ENCODE data around the gene UGGT1. TPM values are rescaled to one million over a fixed set of nuclear protein-coding genes. Genes with fewer than 3 reads are reported as not detected.
"Not testable (repeated sequence)": the region's sequence is repeated elsewhere in the genome, so short reads cannot be mapped to it uniquely, and the experiment has no call there.

Gene UGGT1
- total RNA-seq, 1 donor from 2014 or later, result 28.0 TPM

DNA sequence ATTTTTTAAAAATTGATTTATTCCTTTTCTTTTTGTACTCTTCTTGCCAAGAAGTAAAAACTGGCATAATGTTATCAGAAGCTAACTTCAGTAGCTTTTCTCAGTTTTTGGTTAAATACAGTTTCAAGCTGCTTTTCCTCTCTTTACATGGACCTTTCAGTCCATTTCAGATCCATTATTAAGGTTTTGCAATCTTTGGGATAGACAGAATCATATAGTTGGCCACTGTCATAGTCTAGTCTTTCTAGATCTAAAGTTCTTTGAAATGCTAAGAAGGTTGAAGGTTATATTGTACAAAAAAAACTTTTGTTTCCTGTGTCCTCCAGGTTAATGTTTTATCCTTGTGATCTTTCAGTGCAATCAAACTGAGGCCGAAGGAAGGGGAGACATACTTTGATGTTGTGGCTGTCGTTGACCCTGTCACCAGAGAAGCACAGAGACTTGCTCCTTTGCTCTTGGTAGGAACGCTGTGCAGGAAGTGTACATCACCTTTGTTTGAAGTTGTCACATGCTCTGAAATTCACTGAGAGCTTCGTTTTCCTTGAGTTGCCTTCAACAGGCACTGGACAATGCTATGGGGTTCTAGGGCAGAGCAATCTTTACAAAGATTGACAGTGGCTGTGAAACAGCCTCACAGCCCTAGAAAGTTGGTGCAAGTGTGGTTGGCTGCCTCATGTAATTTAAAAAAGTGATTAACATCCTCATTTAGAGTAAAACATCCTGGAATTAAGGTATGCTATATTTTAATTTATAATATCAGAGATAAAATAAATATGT, 79.1 kb downstream of the UGGT1 start:
- intact Hi-C loops (cut with DNase I), result no loop called here
- no peak for DNase-seq (ENCODE audit: low spot score)

DNA sequence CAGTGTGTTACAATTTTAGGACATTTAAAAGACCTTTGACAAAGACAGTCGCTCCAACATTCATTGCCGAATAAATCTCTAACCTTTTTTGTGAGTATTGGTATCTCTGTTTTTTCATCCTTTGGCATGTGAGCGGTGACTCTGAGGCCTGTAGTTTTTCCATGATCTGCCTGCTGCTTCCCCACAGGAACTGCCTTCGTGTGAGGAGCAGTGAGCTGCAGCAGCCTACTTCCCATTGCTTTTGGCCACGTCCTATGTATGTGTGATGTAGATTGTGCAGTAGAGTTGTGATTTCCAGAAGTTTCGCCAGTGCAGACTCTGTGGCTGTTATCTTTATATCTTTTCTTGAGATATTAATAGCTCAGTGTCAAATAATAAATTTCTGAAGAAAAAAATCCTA, 79.8 kb downstream of the UGGT1 start:
- DNase-seq (ENCODE audit: low spot score), result no peak
- intact Hi-C loops (cut with DNase I), result no loop called here

DNA sequence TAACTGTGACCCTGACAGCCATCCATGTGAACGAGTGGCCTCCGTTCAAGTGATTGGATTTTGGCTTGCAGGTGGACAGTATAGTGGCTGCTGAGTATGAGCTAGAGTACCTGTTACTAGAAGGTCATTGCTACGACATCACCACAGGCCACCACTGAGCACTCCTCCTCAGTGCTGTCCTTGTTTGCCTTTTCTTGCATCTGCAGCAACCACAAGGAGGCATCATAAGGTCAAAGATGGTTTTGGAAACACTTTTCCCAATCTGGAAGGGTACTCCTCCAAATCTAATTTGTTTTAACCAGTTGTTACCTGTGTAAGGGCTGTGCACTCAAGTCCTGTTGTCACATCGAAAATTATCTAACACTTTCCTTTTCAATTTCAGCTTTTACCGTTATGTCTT, 81.2 kb downstream of the UGGT1 start:
- DNase-seq (ENCODE audit: low spot score), result no peak
- intact Hi-C loops (cut with DNase I), result no loop called here

DNA sequence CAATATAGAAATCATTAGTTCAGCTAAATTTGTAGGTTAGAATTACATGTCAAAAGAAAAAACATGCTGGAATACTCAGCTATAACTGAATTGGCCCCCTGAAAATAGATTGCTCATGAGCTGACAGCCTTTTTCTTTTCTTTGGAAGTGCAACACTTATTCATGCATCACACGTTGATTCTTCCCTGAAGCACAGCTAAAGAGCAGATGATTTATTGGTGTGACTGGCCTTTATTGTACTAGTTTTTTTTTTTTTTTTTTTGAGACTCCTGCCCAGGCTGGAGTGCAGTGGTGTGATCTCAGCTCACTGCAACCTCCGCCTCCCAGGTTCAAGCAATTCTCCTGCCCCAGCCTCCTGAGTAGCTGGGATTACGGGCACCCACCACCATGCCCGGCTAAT, 83.1 kb downstream of the UGGT1 start:
- intact Hi-C loops (cut with DNase I); DNase-seq (ENCODE audit: low spot score): not testable (repeated sequence)

DNA sequence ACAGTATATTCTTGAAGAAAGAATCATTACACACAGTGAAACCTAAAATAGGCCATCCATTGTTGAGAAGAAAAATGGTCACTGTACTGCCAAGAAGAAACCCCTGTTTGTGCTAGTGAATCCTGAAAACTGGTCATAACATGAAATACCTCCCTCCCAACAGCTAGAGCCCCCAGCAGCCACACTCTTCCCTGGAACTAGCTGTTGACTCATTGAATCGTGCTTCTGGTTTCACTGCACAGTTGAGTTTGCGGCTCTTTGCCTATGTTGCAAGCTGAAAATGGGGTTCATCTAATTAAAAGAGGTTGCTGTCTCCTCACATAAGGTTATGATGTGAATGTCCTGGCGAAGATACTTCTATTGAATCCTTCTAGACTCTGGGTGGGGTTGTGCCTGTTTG, 86.3 kb downstream of the UGGT1 start:
- intact Hi-C loops (cut with DNase I), result loop anchor here (5.0 kb wide), 1 partner anchor 55 kb away; no protein-coding TSS in a partner anchor

DNA sequence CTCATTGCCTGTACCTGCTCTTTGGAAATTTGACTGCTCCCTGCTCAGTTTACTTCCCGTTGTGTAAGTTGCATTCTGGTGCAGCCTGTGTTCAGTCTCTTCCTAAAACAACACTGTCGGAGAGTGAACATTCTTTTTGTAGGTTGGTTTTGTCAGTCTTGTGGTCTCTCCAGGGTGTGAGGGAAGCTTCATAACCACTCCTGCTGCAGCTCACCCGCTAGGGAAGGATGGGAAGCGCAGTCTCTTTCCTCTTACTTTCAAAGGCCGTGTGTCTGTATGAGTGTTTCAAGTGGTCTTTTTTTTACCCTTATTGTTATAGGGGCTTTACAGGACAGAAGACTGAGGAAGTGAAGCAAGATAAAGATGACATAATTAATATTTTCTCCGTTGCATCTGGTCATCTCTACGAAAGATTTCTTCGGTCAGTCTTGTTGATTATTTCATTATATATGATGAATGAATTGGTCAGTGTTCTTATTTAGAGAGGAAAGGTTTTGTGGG, 87.2 kb downstream of the UGGT1 start:
- intact Hi-C loops (cut with DNase I), result loop anchor here (5.0 kb wide), 1 partner anchor 54 kb away; no protein-coding TSS in a partner anchor

More for the DNA sequence above, 86.3 kb downstream of the UGGT1 start:
- no peak for DNase-seq (ENCODE audit: low spot score)

DNA sequence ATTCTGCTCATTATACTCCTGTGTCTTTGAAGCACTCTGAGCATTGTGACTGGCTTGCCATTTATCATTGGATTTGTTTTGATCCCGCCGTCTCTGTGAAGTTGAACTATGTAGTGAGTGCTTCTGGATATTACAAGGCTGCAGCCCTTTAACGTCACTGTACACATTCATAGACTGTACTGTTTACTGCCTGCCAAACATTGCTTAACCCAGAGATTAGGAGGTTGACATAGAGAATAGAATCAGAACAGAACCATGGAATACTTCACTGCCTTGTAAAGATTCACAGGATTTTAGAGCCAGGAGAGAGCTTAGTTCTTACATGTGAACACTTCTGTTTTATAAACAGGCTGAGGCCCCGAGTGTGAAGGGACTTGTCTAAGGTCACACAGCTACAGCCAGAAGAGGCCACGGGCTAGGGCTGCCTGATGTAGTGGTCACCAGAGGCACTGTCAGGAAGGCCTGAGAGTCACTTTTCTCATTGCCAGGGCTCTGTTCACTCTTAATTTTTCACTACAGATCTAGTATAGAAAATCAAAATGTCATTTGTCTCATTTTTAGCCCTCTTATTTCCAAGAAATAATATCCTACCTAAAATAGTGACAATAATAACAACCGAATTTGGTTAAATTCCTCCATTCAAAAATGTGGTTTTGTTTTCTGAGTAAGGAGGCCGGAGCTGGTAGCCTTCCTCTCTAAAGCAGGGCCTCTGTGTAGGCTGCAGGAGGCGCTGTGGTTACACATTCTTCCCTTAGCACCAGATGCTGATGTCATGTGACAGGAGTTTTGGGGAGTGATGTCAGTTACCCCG, 87.9 kb downstream of the UGGT1 start:
- peak; percentile 82 for DNase-seq (ENCODE audit: low spot score)
- intact Hi-C loops (cut with DNase I), result loop anchor here (5.0 kb wide), 1 partner anchor 53 kb away; no protein-coding TSS in a partner anchor

More for the DNA sequence above, 87.2 kb downstream of the UGGT1 start:
- DNase-seq (ENCODE audit: low spot score), result no peak

DNA sequence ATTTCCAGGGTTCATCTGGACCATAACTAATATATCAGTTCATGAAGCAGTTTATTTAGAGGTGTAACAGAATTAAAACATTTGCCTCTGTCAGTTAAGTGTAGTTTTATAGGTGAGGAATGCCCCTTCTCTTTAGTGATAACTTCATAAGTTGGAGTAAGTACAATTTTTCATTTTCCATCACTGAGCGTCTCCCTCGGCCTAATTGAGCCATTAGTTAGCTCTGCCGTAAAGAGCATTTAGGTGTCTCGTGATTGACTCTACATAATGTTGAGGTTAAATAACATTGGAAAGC, 88.4 kb downstream of the UGGT1 start:
- intact Hi-C loops (cut with DNase I), result loop anchor here (5.0 kb wide), 1 partner anchor 53 kb away; no protein-coding TSS in a partner anchor
- DNase-seq (ENCODE audit: low spot score), result no peak

DNA sequence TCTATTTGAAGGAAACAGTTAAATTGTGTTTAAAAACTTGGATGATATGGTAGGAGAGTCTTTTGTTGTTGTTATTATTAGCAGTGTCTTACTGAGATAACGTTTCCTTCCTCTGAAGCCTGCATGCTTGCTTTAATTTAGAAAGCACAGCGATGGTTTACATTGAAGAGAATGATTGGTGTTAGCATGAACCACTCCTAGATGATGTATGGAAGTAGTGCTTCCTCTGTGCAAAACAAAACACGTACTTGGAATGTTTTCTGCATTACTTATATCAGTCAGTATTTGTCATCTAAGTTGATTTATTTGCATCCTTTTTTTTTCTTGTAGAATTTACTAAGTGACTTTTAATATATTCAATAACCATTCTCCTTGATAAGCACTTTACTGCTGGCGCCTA, 89.0 kb downstream of the UGGT1 start:
- DNase-seq (ENCODE audit: low spot score), result no peak
- intact Hi-C loops (cut with DNase I), result loop anchor here (5.0 kb wide), 1 partner anchor 142 kb away; no protein-coding TSS in a partner anchor

DNA sequence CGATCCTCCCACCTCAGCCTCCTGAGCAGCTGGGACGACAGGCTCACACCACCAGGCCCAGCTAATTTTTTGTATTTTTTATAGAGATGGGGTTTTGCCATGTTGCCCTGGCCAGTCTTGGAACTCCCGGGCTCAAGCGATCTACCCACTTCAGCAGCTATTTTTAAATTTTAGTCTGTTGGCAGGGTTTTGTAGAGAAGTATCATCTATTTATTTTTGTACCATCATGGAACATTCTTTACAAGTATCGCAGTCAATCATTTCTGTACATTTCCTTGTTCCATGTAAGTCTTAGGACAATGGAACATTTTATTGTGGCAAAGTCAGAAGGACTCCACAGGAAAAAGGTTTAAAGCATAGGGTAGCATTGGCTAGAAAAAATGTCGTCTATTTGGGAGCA, 94.6 kb downstream of the UGGT1 start:
- no peak for DNase-seq (ENCODE audit: low spot score)
- intact Hi-C loops (cut with DNase I), result no loop called here

DNA sequence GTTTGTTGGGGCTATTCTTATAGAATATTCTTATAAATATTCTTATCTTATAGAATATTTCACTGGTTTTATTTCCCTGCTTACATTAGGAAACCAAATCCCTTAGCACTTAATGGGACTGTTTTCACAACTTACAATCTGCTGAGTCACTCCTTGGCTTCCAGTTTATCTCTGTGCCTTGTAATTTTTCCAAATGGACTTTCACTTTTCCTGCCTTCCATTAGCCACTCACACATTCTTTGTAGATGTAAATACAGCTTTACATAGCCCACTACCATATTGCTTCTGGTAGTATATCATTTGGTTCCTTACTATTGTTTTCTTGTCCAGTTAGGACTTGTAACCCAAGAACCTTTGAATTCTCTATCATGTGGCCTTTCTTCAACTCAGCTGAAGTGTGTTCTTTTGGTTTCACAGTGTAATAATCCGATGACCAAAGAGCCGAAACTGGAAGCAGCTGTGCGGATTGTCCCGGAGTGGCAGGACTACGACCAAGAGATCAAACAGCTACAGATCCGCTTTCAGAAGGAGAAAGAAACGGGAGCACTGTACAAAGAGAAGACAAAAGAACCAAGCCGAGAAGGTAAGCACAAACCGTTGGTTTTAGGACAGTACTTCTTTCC, 96.1 kb downstream of the UGGT1 start:
- no peak for DNase-seq (ENCODE audit: low spot score)
- intact Hi-C loops (cut with DNase I), result no loop called here

DNA sequence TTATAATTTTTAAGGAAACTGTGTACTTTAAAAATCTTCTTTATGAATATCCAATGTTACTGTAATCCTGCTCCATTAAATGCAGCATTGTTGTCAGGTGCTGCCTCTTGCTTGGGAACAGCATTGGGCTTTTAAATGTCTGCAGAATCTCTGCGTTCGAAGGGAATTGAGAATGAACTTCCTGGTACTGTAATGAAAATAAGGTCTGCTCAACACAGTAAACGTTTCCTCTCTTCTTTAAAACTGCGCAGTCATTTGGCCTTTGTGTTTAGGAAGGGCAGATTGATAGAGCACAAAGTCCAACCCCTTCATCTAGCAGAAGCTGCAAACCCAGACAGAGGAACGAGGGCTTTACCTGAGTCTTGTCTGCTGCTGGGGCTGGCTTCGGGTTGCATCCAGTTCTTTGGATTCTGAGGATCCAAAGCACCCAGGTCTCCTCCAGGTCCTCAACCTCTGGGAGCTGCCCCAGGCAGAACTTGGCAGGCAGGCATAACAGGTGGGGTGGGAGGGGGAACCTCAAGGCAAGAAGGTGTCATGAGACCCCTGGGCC, 104.5 kb downstream of the UGGT1 start:
- intact Hi-C loops (cut with DNase I), result no loop called here
- DNase-seq (ENCODE audit: low spot score), result no peak

DNA sequence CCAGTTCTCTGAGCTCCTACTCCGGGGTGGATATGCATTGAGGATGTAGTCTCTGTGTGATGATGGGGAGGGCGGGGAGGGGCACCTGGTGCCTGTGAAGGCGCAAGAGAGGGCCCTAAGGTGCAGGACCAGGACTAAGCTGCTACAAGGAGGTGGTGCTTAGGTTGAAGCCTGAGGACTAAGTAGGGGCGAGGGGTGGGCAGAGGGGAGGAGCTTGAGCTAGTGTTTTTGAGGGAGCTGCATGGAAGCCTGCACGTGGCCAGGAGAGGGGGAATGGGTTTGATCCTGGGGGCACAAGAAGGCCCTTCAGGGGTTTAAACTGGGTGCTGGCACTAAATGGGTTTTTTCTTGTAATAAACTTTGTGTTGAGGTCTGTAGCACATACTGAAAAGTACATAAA, 105.0 kb downstream of the UGGT1 start:
- intact Hi-C loops (cut with DNase I), result no loop called here
- DNase-seq (ENCODE audit: low spot score), result no peak

DNA sequence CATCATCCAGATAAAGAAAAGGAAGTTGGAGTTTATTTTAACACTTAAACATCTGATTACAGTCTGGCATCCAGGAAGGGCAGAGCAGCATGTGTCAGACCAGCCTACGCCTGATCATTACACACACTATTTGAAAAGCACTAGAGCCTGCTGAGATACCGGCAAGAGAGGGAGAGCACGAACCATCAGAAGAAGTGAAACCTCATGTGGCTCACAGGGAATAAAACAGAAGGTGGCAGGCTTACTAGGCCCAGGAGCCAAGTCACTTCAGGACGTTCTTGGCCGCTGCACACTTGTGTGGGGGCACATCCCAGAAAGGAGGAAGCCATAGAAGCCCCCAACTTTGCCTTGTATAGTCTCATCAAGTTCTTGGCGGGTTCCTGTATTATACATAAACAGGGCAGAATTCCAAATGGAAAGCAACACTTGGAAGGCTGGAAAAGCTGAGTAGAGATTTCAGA, 105.5 kb downstream of the UGGT1 start:
- intact Hi-C loops (cut with DNase I), result no loop called here
- no peak for DNase-seq (ENCODE audit: low spot score)

DNA sequence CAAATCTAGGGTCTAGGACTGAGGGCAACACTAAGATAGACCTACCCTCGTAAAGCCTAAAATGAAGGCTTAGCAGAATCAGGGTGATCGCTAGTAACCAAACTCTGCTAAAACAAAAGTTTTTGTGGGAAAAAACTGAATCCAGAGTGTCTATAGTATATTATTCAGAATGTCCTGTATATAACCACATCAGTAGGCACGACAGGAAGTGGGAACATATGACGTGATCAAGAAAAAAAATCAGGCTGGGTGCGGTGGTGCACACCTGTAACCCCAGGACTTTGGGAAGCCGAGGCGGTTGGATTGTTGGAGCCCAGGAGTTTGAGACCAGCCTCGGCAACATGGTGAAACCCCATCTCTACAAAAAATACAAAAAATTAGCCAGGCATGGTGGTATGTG, 106.1 kb downstream of the UGGT1 start:
- intact Hi-C loops (cut with DNase I), result no loop called here
- DNase-seq (ENCODE audit: low spot score), result no peak

DNA sequence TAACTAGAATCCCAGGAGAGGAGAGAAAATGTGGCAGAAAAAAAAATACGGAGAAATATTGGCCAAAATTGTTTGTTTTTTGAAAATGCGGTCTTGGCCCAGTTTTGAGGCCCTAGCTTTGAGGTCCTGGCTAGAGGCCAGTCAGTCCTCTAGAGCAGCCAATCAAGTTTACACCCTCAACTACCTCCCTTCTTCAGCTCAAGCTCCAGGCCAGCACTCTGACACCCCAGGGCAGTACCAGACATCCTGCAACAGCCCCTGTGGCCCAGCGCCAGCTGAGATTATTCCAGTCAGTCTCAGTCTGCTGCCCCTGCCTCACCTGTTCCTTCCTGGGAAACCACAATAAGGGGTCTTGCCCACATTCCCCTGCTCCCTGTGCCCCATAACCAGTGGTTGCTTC, 107.7 kb downstream of the UGGT1 start:
- DNase-seq (ENCODE audit: low spot score), result no peak
- intact Hi-C loops (cut with DNase I), result no loop called here

DNA sequence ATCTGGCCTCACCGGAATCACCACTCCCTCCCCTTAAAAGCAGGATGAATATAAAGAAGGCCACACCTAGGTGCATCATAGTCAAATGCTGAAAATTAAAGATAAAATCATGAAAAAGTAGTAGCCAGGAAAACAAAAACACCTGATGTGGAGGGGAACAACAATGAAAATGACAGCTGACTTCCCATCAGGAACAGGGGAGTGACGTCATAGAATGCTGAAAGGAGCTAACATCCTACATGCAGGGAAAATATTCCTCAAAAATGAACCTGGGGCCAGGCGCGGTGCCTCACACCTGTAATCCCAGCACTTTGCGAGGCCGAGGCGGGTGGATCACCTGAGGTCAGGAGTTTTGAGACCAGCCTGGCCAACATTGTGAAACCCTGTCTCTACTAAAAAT, 108.1 kb downstream of the UGGT1 start:
- no peak for DNase-seq (ENCODE audit: low spot score)
- intact Hi-C loops (cut with DNase I), result no loop called here

DNA sequence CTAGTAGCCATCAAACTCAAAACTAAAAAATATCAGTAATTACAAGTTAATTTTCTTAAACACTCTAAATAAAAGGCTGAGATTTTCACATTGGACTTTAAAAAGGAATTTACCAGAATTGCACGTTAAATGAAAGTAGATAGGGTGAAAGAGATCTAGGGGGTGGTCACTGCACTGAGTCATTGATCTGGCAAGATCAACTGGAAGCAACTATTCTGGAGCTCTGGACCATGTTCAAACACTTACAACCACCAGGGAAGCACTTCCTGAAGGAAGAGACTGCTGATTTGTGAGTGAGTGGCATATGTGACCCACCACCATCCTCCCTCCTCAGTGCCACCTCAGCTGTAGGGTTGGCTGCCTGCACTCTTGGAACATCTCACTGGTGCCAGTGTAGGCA, 111.8 kb downstream of the UGGT1 start:
- DNase-seq (ENCODE audit: low spot score), result no peak
- intact Hi-C loops (cut with DNase I), result no loop called here

DNA sequence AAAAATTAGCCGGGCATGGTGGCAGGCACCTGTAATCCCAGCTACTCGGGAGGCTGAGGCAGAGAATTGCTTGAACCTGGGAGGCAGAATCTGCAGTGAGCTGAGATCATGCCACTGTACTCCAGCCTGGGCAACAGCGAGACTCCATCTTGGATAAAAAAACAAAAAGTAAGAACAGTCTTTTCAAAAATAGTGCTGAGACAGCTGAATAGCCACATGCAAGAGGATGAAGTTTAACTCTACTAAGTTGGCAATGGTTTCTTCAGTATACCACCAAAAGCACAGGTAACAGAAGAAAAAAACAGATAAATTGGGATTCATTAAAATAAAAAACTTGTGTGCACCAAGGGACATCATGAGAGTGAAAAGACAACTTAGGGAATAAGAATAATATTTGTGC, 115.2 kb downstream of the UGGT1 start:
- intact Hi-C loops (cut with DNase I), result no loop called here

DNA sequence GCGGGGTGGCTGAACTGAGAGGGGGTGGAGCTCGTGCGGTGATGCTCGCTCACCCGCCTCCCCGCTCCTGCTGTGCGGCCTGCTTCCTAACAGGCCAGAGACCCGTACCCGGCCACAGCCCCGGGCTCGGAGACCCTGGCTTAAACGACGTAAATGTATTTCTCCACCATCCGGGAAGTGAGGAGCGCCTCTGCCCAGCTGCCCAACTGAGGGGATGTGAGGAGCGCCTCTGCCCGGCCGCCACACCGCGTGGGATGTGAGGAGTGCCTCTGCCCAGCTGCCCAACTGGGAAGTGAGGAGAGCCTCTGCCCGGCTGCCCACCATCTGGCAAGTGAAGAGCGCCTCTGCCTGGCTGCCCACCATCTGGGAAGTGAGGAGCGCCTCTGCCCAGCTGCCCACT, 117.0 kb downstream of the UGGT1 start:
- intact Hi-C loops (cut with DNase I), result no loop called here
- DNase-seq (ENCODE audit: low spot score), result no peak

More for the DNA sequence above, 115.2 kb downstream of the UGGT1 start:
- no peak for DNase-seq (ENCODE audit: low spot score)

Measured in cardiac septum (tissue), 1 donor.